GM19324 (cell line): ENCODE measurements around the gene TSPYL2.

Experiments used
- ATAC-seq: cut with Tn5 transposase; IDR thresholded peaks from one replicate; pipeline ENCODE4 v1.9.1; 2021; ENCODE audit warnings: mild to moderate bottlenecking, moderate library complexity; ENCODE audit not compliant: unreplicated experiment, low FRiP score

Gene TSPYL2

DNA sequence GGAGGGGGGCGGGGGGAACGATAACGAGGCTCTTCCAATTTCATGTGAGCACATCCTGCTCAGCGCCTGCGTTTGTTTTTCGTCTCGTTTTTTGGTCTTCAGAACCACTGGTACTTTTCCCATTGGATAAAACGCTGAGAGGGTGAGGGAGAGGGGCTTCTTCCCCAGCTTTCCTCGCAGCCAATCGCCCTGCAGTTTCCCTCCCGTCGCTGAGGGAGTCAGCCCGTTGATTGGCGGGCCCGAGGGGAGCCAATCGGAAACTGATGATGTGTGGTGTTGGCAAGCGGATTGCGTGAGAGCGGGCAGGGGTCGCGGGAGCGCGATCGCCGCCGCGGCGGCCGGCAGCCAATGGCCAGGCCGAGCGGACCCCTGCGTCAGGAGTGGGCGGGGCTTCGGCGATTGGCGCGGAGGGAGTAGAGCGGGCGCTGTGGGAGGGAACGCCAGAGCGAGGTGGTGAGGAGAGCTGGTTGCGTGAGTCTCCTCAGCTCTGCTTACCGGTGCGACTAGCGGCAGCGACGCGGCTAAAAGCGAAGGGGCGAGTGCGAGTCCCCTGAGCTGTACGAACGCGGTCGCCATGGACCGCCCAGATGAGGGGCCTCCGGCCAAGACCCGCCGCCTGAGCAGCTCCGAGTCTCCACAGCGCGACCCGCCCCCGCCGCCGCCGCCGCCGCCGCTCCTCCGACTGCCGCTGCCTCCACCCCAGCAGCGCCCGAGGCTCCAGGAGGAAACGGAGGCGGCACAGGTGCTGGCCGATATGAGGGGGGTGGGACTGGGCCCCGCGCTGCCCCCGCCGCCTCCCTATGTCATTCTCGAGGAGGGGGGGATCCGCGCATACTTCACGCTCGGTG, at the start of gene TSPYL2:
Gene TSPYL2, plus strand, starts transcription at position 443 of the 848 bp plus-strand sequence. Its CDS starts 132 bp downstream, at position 575.
- peak; percentile 96 for ATAC-seq

DNA sequence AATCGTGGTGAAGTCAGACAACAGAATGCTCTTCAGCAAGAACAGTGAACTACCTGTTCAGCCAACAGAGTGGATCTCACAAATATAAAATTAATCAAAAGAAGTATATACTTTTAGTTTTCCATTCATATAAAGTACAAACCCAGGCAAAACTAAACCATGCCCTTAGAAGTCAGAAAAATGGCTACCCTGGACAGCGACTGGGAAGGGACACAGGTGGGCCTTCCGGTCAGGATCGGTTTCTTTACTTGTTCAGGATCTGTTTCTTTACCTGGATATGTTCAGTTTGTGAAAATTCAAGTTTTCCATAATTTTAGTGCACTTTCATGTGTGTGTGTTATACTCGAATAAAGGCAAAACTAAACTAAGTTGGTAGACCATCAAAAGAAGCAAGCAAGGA, 46.0 kb upstream of the TSPYL2 start:
- no peak for ATAC-seq

DNA sequence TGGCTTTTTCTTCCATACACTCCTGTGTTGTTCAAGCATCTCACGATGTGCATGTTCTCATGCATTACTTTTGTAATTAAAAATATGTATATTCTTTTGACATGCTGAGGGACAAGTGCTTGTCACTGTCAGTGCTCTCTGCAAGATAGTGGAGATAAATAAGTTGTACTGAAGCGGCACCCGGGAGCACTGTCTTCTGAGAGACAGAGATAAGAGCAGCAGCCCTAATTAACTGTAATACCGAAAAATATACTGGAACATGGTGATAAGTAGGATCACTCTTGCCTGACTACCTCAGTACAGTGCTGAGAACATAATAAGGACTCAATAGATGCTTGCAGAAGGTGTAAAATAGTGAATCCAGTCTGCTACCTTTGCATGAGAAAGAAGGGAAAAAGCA, 42.9 kb upstream of the TSPYL2 start:
- ATAC-seq = no peak

DNA sequence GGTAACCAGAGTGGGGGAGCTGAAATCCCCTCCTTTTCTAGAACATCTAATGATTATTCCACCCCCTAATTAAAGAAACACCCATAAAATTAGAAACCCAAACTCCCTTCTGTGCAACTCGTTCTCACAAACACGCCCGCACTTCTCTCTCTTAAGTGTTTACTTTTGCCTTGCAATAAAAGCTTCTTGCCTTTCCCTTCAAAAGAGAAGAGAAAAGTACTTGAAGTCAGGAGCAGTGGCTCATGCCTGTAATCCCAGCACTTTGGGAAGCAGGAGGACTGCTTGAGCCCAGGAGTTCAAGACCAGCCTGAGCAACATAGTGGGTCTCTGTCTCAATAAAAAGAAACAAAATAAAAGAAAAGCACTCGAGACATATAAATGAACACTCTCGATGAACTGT, 37.2 kb upstream of the TSPYL2 start:
- ATAC-seq = no peak

DNA sequence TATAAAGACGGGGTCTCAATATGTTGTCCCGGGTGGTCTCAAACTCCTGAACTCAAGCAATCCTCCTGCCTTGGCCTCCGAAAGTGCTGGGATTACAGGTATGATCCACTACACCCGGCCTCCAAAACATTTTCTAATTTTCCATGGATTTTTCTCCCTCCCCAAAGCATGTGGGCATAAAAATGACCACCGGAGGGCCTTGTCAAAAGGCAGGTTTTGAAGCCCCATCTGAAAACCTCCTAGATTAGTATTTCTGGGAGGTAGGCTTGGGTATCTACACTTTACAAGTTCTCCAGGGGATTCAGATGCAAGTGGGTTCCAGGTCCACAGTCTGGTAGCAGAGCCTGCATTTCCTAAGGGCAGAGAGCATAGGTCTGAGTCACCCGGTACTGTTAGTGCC, 34.9 kb upstream of the TSPYL2 start:
- no peak for ATAC-seq

DNA sequence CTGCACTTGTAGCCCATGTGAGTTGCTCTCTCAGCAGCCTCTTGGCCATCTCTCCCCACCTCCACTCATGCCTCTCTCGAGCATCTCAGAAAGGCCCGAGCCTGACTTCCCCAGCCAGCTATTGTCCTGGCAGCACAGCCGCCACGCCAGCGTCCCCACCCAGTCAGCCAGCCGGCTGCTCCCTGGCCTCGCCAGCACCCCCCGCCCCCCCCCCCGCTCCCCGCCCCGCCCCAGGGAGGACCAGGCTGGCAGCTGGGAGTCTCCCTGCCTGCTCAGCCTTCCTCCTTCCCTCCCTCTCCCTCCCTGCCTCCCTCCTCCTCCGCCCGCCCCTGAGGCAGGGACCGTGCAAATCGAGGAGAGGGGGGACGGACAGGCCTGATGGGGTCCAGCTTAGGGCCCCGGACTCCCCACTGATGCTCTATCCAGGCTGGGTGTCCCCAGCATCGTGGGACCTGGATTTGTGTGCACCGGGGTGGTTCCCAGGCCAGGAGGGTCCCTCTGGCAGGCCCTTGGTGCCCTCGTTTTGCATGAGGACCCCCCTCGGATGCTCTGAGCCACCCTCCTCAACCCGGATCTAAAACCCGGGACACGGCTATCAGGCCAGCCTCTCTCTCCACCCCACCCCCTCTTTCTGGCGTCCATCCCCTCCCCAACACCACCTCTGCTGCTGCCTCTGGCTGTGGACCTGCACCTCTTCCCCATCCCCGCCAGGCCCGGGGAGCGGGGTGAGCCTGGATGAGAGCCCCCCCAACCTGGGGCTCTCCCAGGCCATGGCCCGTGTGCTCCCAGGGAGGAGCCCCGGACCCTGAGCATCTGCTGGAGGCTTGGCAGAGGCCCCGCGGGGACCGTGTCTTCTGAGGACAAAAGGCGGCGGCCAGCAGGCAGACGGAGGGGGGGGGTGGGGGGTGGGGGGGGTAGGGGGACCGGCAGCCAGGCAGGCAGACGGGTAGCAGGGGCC, 33.7 kb upstream of the TSPYL2 start, which contains the start of gene GPR173:
Gene GPR173, plus strand, starts transcription at position 621 of the 958 bp plus-strand sequence. CDS start 27,833 bp downstream, outside the sequence.
- ATAC-seq = no peak

DNA sequence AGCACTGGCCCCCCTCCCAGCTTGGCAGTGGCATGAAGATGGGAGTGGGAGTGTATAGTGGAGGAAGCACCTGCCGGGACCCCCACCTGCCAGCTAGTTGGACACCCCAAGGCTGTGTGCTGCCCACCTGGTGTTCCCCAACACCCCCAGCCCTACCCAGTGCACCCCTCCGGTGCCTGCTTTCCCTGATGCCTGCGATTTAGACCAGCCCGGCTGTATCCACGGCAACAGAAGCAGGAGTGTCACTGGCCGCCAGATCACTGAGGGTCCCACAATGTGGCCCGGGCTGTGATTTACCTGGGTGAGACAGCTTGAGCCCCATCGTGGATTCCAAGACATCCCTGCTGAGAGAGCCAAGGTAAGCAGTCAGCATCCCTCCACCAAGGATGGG, 33.0 kb upstream of the TSPYL2 start:
- no peak for ATAC-seq

DNA sequence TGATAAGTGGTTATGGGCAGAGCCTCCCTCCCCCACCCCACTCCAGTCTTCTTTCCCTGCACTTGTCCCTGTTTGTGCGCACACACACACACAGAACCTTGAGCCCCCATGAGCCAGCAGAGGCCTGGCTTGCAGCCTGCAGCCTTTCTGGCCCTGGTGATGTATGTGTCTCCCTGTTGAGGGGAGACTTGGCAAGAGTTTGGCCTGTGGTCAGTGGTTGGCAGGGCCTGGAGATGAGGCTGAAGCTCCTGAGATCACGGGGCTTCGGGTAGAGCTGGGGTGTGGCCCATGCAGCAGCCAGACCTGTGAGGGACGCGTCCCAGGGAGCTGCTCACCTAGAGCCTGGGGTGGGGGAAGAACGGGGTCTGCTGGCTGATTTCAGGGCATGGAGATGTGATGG, 31.3 kb upstream of the TSPYL2 start:
- ATAC-seq = no peak

DNA sequence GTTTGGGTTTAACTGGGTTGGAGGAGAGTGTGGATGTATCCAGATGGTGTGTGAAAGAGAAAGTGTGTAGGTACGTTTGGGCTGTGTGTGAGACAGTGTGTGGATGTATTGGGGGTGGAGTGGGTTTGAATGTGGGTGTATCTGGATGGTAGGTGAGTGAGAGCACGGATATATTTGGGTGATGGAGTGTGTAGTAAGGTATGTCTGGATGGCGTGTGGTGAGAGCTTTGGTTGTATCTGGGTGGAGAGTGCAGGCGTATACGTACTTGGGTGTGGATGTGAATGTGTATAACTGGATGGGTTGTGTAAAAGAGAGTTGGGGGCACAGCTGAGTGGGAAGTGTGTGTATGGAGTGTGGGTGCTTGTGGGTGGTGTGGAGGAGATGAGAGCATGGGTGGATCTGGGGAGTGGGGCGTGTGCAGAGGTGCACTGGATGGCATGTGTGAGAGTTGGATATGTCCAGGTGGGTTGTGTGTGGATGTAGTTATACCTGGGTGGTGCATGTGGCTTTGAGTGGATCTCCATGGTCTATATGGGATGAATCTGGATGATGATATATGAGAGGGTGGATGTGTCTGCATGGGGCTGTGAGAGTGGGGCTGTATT, 26.8 kb upstream of the TSPYL2 start:
- ATAC-seq = no peak

DNA sequence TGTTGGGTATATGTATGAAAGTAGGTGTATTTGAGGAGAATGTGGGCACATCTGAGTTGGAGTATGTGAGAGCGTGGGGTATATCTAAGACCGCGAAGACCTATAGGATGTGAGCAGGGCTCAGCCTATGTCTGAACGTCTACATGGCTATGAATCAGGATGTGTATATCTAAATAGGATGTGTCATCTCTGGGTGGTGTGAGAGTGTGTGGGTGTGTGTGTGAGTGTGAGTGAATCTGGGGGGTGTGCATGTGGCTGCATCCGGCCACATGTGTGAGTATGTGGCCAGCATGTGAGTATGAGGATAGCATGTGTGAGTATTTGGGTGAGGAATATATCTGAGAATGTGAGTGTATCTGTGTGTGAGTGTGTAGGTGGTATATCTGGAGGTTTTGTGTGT, 25.9 kb upstream of the TSPYL2 start:
- no peak for ATAC-seq

DNA sequence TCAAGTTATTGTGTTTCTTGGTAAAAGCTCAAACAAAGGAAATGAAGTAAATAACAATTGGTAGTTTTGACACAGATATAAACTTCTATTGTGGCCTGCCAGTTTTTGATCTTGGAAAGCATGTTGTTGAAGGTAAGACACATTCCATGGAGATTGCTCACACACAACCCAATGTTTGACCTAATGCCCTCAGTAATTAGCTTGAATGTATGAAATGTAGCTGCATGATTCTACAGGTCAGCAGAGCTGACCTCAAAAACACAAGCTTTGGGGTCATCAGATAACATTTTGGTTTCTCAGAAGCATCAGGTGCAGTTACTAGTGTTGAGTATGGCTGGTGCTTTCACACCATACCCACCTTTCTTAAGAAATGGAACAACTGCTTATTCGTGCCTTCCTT, 17.1 kb upstream of the TSPYL2 start:
- no peak for ATAC-seq

DNA sequence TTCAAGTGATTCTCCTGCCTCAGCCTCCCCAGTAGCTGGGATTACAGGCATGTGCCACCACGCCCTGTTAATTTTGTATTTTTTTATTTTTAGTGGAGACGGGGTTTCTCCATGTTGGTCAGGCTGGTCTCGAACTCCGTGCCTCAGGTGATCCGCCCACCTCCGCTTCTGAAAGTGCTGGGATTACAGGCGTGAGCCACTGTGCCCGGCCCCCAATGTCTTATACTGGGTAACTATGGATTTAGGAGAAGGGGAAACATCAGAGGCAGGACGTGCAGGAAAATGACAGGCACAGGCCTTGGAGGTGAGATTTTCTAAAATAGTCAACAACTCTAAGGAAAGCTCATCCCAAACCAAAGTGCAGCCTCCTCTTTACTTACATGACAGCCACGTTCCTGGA, 11.1 kb upstream of the TSPYL2 start:
- no peak for ATAC-seq

DNA sequence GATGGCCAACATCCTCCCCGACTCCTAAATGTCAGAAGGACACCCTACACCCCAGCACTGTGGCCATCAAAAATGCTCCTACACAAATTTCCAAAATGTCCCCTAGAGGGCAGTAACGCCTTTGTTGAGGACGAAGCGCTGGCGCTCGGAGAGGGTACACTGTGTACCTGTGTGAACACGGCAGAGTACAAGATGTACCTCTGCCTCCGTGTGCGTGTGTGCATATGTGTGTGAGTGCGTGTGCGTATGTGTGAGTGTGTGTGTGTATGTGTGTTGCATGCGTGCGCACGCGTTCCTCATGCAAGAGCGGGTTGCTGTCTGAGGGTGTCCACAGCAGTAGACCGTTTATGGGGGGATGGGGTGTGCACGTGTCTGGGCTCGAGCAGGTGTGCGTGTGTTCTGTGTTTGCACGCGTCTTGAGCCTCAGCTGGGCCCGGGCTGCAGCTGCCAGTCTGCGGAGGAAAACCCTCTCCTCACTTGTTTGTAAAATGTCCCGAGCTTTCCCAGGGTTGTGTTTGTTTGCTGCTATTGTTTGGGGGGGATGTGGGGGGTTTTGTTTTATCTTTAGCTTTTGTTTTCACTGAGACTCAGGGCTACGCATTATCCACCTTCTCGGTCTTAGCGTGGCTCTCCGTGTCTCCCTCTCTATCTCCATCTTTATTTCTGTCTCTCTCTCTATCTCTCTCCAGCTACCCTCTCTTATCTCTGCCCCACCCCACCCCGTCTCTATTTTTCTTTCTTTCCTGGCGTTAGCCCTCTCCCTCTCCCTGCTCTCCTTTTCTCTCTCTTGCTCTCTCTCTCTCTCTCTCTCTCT, 10.4 kb upstream of the TSPYL2 start:
- peak; percentile 74 for ATAC-seq

DNA sequence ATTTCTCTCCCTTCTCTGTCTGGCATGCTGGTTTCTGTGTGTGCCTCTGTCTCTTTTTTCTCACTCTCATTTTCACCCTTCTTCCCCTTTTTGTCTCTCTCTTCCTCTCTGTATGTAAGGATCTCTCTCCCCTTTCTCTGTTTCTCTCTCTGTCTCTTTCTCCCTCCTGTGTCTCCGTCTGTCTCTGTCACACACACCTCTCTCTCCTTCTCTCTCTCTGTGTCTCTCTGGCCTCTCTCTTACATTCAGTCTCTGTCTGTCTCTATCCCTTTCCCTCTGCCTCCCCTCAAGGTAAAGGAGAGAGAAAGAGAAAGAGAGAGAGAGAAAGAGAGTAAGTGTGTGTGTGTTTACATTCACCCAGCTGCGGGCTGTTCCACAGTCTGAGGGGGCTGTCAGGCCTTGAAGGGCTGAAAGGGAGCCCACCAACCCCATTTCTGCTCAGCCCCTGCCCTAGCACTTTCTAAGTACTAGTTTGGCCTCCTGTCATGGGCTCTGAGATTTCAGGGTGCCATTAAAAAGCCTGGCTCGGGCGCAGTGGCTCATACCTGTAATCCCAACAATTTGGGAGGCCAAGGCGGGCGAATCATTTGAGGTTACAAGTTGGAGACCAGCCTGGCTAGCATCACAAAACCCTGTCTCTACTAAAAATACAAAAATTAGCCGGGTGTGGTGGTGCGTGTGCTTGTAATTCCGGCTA, 9.6 kb upstream of the TSPYL2 start:
- no peak for ATAC-seq

DNA sequence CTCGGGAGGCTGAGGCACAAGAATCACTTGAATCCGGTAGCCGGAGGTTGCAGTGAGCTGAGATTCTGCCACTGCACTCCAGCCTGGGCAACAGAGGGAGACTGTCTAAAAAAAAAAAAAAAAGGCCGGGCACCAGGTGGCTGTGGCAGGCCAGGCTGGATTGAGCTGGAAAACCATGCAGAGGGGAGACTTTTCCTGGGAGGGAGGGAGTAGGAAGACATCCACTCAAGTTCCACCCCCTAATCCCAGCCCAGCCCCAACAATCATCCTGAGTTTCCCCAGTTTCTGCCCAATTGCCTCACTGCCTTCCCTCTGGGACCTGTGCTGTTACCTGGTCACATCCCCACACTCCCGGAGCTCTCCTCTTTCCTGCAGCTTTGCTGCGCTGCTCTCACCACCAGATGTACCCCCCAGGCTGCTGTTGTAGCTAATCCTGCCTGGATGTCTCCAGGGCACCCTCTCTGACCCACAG, 9.0 kb upstream of the TSPYL2 start:
- ATAC-seq = no peak

DNA sequence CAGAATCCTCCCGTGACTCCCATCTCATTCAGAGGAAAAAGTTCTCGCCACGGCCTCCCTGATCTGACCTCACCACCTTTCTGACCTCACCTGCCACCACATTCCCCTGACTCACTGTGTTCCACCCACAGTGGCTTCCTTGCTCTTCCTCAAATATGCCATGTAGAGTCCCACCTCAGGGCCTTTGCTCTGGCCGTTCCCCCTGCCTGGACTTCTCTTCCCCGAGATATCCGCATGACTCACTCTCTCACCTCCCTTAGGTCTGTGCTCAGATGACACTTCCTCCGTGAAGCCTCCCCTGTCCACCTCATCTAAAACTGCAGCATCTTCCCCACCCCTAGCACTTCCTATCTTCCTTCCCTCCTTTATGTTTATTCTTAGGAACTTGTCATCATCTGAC, 7.2 kb upstream of the TSPYL2 start:
- no peak for ATAC-seq

DNA sequence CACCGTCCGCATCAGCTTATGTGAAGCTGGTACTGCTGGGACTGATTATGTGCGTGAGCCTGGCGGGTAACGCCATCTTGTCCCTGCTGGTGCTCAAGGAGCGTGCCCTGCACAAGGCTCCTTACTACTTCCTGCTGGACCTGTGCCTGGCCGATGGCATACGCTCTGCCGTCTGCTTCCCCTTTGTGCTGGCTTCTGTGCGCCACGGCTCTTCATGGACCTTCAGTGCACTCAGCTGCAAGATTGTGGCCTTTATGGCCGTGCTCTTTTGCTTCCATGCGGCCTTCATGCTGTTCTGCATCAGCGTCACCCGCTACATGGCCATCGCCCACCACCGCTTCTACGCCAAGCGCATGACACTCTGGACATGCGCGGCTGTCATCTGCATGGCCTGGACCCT, 5.5 kb upstream of the TSPYL2 start:
- ATAC-seq = no peak

DNA sequence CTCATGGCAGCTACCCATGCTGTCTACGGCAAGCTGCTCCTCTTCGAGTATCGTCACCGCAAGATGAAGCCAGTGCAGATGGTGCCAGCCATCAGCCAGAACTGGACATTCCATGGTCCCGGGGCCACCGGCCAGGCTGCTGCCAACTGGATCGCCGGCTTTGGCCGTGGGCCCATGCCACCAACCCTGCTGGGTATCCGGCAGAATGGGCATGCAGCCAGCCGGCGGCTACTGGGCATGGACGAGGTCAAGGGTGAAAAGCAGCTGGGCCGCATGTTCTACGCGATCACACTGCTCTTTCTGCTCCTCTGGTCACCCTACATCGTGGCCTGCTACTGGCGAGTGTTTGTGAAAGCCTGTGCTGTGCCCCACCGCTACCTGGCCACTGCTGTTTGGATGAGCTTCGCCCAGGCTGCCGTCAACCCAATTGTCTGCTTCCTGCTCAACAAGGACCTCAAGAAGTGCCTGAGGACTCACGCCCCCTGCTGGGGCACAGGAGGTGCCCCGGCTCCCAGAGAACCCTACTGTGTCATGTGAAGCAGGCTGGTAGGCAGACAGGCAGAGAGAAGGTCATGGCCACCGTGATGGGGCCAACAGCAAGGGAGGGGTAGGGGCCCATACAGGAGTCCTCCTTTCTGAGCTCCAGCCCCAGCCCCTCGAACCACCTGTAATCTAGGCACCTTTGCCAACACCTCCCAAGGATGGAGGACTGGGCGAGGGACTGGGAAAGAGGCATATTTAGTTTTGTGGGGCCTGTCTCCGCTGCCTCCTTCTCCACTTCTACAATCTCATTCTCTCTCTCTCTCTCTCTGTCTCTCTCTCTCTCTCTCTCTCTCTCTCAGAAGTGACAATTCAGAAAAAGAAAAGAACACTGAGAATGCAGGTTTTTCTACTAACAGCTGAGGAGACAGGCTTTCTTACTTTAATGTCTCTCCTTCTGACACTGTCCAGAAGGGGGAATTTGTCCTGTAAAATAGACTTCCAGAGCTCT, 4.7 kb upstream of the TSPYL2 start:
- no peak for ATAC-seq
